ENCODE results near the gene TAX1BP1.

The TAX1BP1 gene

DNA sequence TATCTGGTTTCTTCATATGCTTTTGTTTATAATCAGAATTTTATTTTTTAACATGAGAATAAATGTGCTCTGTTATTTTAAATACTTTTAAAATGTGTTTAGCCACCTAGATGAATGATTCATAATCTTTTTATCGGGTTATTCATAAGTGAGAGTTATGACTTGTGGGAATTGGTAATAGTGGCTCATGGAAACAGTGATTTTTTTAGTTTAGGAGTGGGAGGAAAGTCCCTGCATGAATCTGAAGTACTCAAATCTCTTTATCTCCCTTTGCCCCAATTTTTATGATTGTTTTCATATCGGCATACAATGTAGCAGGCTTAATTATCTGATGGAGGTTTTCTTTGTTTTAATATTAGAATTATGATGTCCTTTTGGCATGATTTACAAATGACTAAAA, 42.9 kb downstream of the TAX1BP1 start:
- DNase-seq, result no peak

DNA sequence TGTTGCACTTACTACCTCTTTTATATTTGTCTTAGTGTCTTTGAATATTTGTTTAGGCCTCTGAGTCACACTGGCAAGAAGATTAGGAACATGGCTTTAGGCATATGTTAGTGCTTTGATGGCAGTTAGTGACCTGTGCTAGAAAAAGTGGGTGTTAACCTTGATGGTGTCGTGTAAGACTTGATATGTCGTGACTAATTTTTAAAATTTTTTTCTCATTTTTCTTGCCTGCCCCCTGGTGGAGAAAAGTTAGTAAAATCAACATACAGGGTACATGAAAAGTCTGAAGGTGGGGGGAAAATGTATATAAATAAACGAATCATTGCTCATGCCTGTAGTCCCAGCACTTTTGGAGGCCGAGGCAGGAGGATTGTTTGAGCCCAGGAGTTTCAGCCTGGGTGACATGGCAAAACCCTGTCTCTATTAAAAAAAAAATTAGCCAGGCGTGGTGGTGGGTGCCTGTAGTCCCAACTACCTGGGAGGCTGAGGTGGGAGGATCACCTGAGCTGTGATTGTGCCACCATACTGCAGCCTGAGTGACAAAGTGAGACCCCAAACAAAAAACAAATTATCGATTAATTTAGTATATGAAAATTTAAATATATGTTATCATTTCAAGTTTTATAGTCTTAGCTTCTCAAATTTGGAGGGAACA, 44.6 kb downstream of the TAX1BP1 start:
- peak; percentile 45 for DNase-seq

DNA sequence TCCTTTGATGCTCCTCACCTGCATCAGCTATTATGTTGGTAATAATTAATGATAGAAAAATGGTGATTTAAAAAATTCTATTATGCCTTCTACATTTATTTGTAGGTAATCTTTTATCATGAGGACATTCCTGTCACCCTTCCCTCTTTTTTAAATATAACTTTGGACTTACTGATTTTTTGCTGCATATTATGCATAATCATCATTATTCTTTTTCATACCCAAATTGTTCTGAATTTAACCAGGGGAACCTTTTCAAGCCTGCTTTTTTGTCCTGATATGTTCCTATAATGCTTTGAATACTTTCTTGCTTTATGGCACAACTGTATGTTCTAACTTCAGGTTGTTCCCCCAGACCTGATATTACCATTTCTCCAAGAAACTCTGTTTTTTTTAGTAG, 48.5 kb downstream of the TAX1BP1 start:
- no peak for DNase-seq

DNA sequence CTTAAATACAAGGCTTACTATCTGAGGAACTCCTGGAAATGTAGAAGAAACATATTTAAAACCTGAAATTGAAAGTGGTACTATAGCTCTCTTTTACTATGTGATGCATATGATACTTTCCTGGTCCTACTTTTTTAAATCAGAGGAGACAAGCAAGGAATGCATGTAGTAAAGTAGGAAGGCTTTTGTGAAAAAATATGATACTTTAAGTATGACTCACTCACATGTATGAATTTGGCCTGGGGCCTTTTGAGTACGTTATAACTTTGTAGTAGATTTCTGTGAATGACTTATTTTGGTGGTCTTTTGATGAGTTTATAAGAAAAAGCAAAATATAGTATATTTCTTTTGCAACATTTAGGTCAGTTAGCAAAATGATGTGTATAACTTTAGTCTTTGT, 53.8 kb downstream of the TAX1BP1 start:
- peak; percentile 31 for DNase-seq

DNA sequence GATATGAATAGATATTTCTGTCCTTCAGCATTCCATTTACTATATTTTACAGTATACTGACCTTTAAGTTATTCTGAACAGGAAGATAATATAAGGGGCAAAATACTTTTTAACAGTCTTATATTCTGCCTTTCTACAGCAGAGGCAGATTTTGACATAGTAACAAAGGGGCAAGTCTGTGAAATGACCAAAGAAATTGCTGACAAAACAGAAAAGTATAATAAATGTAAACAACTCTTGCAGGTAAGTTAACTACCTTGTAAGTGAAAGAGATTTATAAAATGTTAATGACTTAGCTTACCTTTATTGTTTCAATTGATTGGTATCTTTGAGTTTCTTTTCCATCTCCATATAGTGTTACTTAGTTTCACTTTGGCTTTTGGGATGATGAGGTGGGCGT, 56.0 kb downstream of the TAX1BP1 start:
- no peak for DNase-seq

DNA sequence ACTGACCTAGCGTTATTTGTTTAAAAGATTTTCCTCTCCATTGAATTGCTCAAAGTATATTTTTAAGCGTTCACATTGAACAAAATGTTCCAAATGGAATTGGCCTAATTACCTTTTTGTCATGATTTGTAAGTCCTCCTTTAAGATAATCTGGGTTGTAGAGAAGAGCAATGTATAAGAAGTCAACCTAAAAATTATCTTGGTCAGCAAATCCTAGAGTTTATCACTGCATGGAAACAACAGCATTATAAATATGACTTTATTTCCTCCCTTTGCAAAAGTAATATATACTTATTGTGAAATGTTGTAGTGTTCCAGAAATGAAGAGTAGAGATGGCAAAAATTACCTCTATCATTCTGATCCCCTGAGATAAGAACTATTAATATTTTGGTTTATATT, 59.2 kb downstream of the TAX1BP1 start:
- no peak for DNase-seq

DNA sequence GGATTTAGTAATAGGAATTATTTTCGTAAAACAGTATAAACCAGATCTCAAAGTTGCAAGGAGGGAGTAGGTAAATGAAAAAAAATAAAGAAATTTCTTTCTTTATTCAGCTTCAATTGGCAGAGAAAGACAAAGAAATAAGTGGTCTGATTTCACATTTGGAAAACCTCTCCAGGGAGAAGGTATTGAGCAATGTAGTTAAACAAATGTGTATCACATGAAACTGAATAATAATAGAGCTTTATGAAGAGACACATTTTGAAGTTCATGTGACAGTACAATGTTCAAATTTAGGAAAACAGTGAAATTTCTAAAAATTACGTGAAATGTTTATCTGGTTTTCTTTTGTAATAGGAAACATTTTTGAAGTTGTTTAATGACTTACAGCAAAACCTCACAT, 63.0 kb downstream of the TAX1BP1 start:
- peak; percentile 5 for DNase-seq

DNA sequence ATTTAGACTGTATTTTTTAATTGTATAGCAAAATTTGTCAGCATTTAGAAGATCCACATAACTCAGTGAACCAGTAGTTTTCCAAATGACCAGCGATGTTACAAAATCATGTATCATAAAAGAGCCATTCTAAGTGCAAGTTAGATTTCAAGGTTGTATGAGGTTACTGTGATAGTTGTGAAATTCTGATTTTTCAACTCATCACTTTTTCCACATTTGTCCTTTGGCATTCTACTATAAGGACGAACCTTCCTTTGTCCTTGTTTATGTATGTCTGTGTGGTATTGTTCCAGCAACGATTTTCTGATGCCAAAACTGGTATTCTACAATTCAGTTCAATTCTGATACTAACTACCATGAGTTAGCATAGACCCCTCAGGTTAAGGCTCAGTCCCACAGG, 64.2 kb downstream of the TAX1BP1 start:
- no peak for DNase-seq

DNA sequence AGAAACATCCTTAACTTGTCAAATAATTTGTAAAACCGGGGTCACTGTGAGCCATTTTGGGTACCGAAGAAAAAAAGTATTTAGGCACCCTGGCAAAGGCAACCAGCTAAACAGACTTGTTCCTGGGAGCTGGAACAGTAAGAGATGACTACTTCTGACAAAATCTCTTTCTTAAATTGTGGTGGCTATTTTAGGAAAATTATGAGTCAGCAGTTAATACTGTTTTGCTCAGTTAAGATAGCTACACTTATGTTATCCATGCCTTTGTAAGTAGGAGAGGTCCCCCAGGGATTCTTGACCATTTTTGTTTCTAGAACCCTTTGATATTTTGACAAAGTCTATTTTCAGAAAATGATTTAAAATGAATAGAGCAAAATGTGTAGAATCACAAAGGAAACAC, 68.7 kb downstream of the TAX1BP1 start:
- DNase-seq, result peak; percentile 65

DNA sequence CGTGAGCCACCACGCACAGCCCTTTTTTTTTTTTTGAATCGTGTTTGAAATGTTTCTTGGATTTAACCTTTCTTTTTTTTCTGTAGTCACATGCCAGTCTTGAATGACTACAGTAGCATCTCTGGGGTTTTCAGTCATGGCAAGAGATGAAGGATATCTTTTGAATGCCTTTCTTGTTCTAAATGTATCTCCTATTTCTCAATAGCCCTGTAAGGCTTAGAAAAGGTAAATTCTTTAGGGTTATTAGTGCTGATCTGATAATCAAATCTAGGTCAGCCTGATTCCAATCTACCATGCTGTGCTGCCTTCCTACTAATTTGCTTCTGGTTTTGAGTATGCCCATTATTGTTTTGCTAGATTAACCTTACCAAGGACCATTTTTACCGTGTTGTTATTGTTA, 70.2 kb downstream of the TAX1BP1 start:
- no peak for DNase-seq

DNA sequence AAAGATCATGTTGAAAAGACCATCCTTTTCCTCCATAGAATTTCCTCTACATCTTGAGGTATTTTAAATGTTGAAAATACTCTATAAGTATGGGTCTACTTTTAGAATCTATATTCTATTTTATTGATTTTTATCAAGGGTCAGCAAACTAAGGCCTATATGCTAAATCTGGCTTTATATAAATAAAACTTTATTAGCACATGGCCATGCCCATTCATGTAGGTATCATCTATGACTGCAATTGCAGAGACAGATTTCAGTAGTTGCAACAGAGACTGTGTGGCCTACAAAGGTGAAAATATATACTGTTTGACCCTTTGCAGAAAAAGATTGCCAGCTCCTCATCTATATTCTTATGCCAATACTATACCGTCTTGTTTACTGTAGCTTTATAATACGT, 72.7 kb downstream of the TAX1BP1 start:
- no peak for DNase-seq

DNA sequence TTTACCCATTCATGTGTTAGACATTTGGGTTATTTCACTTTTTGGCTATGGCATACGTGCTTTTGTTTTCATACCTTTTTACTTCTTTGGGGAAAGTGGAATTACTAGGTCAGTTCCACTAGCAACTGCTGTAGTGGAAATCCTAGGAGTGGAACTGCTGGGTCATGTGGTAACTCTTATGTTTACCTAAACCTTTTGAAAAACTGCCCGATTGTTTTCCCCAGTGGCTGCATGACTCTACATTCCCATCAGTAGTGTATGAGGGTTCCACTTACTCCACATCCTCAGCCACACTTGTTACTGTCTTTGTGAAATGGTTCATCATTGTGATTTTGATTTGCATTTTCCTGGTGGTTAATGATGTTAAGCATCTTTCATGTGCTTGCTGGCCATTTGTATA, 82.3 kb downstream of the TAX1BP1 start:
- DNase-seq, result no peak

DNA sequence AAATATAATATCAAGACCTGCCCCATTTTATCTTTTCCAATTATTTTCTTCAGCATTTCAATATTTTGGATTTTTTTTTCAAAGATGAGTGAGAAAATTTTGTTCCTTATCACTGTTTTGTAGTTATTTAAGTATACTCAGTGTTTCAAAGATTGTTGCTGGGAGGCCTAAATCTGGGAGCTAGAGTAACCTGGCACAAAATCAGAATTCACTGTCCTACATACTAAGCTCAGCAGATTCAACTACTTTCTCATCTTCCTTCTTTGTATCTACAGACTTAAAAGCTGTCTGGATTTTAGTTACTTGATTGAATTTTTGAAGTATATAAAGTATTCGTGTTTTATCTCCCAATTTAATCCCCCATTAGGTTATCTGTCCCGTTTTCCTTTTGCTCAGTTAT, 85.9 kb downstream of the TAX1BP1 start:
- no peak for DNase-seq

DNA sequence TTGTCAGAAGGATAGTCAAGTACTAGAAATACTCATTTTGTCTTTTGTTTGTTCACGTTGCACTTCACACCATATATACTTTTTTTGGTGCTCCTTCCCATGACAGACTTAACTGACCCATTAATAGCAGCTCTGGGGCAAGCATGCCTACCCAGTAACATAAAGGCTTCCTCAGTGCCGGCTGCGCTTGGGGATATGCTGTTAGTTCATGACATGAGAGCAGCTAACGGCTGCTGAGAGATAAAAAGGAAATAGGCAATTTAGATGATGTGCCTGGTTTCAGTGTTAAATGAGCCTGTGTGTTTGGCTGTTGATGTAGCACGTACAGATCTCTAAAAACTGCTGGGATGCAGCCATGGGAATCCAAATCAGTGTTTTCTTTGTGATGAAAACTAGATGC, 86.4 kb downstream of the TAX1BP1 start:
- no peak for DNase-seq

DNA sequence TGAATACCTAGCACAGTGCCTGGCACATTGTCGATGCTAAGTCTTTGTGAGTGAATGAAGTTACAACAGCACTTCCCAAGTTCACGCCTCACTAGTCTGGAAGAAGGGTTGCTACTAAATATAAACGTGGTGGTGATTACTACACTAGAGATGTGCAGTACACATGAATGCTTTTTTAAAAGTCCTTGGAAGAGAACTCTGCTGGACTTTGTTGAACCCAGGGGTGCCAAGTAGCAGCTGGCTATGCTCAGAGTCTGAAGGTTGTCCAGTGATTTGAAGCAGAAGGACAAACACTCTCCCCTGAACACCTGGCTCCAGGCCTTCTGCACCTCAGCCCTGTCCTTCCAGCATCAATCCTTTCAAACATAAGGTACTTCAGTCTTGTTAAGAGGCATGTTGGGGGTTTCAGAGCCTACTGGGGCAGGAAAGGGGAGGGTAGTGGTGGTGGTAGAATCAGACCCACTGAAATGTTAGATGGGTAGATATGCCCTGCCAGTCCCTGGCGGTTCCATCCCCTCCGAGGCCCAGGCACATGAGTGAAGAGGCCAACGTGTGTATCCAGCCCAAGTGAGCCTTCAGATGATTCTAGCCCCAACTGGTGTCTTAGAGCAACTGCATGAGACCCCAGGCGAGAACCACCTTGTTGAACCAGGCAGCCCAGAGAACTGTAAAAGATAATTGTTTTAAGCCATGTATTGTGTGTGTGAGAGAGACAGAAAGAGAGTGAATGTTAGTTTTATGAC, 94.4 kb downstream of the TAX1BP1 start:
- DNase-seq, result no peak

DNA sequence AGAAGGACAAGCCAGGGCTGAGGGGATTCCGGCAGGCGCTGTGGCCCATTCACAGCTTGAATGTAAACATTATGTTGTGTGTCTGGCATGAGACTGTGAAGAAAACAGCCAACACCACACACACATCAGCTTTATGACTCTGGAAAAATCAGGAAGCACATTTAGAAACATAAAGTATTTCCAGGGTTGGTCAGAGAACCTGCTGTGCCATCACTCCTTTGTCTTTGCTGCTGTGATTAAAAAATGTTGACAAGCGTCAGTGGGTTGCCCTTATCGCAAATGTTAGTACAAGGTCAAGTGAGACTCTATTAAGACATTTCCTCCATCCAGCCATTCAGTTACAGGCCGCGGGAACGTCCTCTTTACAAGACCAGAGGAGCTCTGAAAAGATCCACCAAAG, 95.4 kb downstream of the TAX1BP1 start:
- DNase-seq, result no peak

DNA sequence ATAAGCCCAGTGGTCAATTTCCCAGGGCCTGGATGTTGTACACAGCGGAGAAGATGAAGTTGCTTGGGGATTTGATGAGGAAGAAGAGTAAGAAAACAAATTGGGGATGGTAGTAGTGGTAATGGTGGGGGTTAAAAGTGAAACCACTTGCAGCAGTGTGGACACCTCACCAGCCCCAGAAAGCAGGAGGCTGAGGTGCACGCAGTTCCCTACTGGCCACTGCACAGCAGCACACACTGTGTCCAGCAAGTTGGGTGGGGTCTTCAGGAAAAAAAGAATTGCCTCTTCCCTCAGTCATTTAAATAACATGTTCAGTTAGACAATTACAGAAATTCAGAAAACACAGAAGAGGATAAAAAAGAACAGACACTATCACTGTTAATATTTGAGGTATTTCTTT, 96.6 kb downstream of the TAX1BP1 start:
- no peak for DNase-seq

DNA sequence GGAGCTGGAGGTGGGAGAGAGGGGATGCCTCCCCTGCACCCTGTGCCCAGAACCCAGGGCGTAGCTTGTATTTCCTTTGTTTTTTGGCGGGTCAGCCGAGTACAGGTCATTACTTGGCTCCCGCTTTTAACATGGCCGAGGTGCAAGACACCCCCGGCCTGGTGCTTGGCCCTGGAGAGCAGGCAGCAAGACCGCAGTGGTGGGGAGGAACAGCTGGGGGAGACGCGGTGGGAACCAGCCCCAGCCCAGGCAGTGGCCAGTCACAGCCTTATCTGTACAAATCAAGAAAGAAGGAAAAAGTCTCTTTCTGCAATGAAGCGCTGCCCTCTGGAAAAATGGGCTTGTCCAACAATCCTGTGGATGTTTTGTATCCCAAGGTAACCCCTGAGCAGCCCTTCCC, 99.1 kb downstream of the TAX1BP1 start:
- DNase-seq, result no peak

DNA sequence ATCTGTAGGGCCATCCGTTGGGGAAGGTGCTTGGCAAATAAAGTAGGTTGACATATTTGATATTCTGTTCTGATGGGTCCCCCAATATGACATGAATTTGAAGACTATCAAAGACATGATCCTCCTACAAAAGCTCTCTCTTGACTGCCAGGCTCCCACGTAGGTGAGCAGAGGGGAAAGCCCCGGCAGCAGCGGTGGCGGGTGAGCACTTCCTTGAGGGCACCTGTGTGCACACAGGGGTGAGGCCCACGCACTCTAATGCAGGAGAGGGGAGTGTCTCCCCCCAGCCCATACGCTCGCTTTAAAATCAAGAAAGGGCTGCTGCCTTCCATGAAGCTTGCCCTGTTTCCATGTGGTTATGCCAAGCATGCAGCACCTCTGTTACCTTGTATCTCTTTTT, 100.4 kb downstream of the TAX1BP1 start:
- DNase-seq, result no peak

DNA sequence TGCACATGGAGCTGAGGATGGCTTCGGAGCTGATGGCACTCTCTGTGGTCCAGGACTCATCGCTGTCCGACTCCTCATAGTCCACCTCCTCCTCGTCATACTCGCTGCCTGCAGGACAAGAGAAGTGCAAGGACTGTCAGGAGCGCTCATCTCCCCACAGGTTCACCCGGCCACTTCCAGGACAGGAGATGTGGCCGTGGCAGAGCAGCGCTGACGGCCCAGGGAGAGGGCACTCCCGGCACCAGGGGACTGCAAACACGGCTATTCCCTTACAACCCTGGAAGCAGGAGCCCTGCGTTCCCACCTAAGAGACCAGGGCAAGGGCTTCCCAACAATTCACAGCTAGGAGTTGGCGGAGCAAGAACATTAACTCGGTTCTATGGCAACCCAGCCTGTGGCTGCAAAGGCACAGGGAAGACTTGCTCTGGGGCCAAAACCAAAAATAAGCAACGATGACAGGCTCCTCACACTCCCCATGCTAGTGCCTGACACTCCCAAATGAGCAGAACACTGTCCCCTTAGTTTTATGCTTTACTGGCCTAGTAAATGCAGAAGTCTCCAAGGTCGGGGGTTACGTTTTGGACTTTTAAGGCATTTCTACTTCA, 100.9 kb downstream of the TAX1BP1 start:
- no peak for DNase-seq

DNA sequence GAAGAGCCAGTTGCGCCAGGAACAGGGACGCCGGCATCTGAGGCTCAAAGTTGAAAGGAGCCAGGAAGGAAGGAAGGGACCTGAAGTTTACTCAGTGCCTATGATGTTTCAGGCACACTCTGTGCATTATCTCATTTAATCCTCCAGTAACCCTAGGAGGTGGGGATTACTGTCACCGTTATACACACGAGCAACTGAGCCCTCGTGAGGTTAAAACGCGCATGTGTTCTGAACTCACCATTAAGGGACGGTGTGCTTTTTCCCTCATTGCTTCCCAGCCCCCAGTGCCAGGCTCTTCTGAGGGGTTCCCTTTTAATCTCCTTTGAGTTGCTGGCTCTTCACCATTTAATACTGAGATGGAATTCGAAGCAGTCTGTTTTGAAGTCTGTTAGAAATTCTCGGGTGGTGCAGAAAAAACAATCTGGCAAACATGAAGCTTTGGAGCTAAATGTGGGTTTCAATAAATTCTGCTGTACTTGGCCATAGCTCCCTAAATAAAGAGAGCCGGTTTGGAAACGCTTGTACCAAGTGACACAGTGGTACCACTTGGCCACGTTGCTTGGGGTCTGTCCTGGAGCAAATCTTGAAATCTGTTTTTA, 102.2 kb downstream of the TAX1BP1 start:
- DNase-seq, result peak; percentile 8

DNA sequence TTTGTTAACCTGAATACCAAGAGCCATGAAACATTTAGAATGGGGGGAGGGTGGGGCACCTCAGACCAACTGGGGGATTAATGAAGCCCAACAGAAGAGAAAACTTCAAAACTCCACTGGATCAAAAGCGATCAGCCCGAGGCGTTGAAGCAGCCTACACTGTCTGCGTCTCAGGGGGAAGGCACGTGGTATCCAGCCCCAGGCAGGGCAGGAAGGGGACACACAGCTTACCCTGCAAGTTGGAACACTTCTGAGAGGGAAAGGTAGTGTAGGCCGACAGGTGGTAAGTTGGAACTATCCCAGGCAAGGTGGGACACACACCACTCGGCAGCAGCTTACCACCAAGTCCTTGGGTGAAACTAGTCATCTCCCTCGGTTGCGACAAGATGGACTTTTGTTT, 102.9 kb downstream of the TAX1BP1 start:
- DNase-seq, result peak; percentile 3

DNA sequence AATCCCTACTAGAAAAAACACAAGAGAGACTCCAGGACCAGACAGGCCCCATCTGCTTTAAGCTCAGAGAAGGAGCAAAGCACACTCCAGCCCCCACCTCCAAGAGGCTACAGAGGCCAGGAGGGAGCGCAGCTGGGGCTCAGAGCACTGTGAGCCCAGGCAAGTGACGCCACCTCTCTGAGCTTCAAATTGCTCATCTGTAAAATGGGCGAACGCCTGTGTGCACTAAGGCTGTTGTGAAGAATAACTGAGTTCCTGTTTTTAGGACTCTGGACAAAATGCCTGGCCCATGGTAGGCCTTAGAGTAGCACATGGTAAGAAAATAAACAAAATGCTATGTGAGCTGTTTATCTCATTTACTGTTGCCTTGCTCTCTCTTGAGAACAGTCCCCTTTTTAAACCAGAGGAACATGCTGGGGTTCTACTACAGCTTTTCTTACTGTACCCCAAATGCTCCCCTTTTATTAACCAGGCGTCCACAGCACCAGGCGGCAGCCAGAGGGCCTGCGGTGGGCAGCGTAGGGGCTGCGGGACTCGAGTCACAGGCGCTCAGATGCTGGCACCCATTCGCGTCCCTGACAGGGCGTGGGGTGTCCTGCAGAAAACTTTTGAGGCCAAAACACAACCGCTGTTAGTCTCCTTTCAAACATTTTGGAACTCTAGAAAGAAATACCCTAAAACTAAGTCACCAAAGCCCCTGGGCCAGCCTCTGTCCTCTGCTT, 103.8 kb downstream of the TAX1BP1 start:
- DNase-seq, result no peak
